Uterine smooth muscle cell (primary cell): Measurements from ENCODE around the gene PEPD. TPM values are rescaled to one million over a fixed set of nuclear protein-coding genes. Genes with fewer than 3 reads are reported as not detected.

ENCODE experiments used
- total RNA-seq: library from RNA; depleted of rRNA; stranded (reverse); fragments of >200 nt; gene quantifications from 2 replicates; pipeline ENCODE4 v1.2.3, GENCODE V29; 2014

Gene PEPD
- total RNA-seq = 52.9 and 77.0 TPM in 2 replicates

GRCh38 chr19:33521480-33522370 is at the start of gene PEPD:
TSS of gene PEPD (minus strand) at chr19:33521791. CDS start at chr19:33521760, 31 bp downstream.

GRCh38 chr19:33373453-33374235 is 147.9 kb downstream of the PEPD start, which contains the start of gene CEBPG:
TSS of gene CEBPG (plus strand) at chr19:33373709. CDS start at chr19:33379240, 5,531 bp downstream.

Other genes starting within 250 kb of the PEPD start
- 0.11 and 0.25 TPM in 2 replicates for gene CEBPA, start 219.3 kb downstream of the PEPD start, total RNA-seq
- 45.9 and 63.0 TPM in 2 replicates for gene CEBPG, start 148.1 kb downstream of the PEPD start, total RNA-seq
- not detected in 2 replicates for gene CHST8, start 100.2 kb upstream of the PEPD start, total RNA-seq